ENCODE data around the gene PRAMEF33. TPM values are rescaled to one million over a fixed set of nuclear protein-coding genes. Genes with fewer than 3 reads are reported as not detected.
"Not testable (repeated sequence)": the region's sequence is repeated elsewhere in the genome, so short reads cannot be mapped to it uniquely, and the experiment has no call there.

PRAMEF33 gene
- total RNA-seq, result not detected
- long read RNA-seq, result 0 reads

- intact Hi-C loops (cut with micrococcal nuclease); DNase-seq; ATAC-seq: not testable (repeated sequence)
Observed at GRCh38 chr1:13303239-13303638, at the start of gene PRAMEF33. Gene PRAMEF33, plus strand, starts transcription at chr1:13303539. Its CDS starts 2,416 bp downstream, at chr1:13305955.

GRCh38 chr1:13253898-13254297 lies 49.4 kb upstream of the PRAMEF33 start, which contains the start of gene PRAMEF5:
Gene PRAMEF5, plus strand, starts transcription at chr1:13254198. Its CDS starts 5,071 bp downstream, at chr1:13259269.
- DNase-seq; intact Hi-C loops (cut with micrococcal nuclease); ATAC-seq: not testable (repeated sequence)

- ATAC-seq; intact Hi-C loops (cut with micrococcal nuclease); DNase-seq: not testable (repeated sequence)
Observed at GRCh38 chr1:13265124-13265523, 38.2 kb upstream of the PRAMEF33 start.

GRCh38 chr1:13277016-13277415 lies 26.3 kb upstream of the PRAMEF33 start:
- intact Hi-C loops (cut with micrococcal nuclease); DNase-seq; ATAC-seq: not testable (repeated sequence)

- ATAC-seq; intact Hi-C loops (cut with micrococcal nuclease); DNase-seq: not testable (repeated sequence)
Observed at GRCh38 chr1:13279617-13280016, 23.7 kb upstream of the PRAMEF33 start.

GRCh38 chr1:13285037-13285436 lies 18.3 kb upstream of the PRAMEF33 start, which contains the start of gene PRAMEF8:
Gene PRAMEF8, minus strand, starts transcription at chr1:13285137. Its CDS starts 1,046 bp downstream, at chr1:13284091.
- intact Hi-C loops (cut with micrococcal nuclease), result not testable (repeated sequence)

GRCh38 chr1:13289030-13289429 lies 14.3 kb upstream of the PRAMEF33 start:
- ATAC-seq; DNase-seq; intact Hi-C loops (cut with micrococcal nuclease): not testable (repeated sequence)

More at GRCh38 chr1:13285037-13285436, 18.3 kb upstream of the PRAMEF33 start, which contains the start of gene PRAMEF8:
- not testable (repeated sequence) for DNase-seq, ATAC-seq

GRCh38 chr1:13297216-13297931 lies 6.0 kb upstream of the PRAMEF33 start:
- ATAC-seq; intact Hi-C loops (cut with micrococcal nuclease); DNase-seq: not testable (repeated sequence)

- ATAC-seq; intact Hi-C loops (cut with micrococcal nuclease); DNase-seq: not testable (repeated sequence)
Observed at GRCh38 chr1:13298699-13299098, 4.6 kb upstream of the PRAMEF33 start.

GRCh38 chr1:13302197-13302596 lies 1.1 kb upstream of the PRAMEF33 start:
- ATAC-seq; DNase-seq; intact Hi-C loops (cut with micrococcal nuclease): not testable (repeated sequence)

GRCh38 chr1:13315281-13315680 lies 11.9 kb downstream of the PRAMEF33 start, which contains the start of gene PRAMEF15:
Gene PRAMEF15, plus strand, starts transcription at chr1:13315581. Its CDS starts 2,827 bp downstream, at chr1:13318408.
- intact Hi-C loops (cut with micrococcal nuclease); DNase-seq; ATAC-seq: not testable (repeated sequence)

- DNase-seq; ATAC-seq; intact Hi-C loops (cut with micrococcal nuclease): not testable (repeated sequence)
Observed at GRCh38 chr1:13342496-13342895, 39.2 kb downstream of the PRAMEF33 start.

- ATAC-seq; DNase-seq; intact Hi-C loops (cut with micrococcal nuclease): not testable (repeated sequence)
Observed at GRCh38 chr1:13347034-13347433, 43.7 kb downstream of the PRAMEF33 start, which contains the start of gene PRAMEF14. Gene PRAMEF14, minus strand, starts transcription at chr1:13347134. Its CDS starts 1,820 bp downstream, at chr1:13345314.

- ATAC-seq; DNase-seq; intact Hi-C loops (cut with micrococcal nuclease): not testable (repeated sequence)
Observed at GRCh38 chr1:13353476-13353875, 50.1 kb downstream of the PRAMEF33 start.

- intact Hi-C loops (cut with micrococcal nuclease); DNase-seq; ATAC-seq: not testable (repeated sequence)
Observed at GRCh38 chr1:13354475-13354874, 51.1 kb downstream of the PRAMEF33 start.

- DNase-seq; ATAC-seq; intact Hi-C loops (cut with micrococcal nuclease): not testable (repeated sequence)
Observed at GRCh38 chr1:13356774-13357173, 53.4 kb downstream of the PRAMEF33 start.

All from left ventricle myocardium superior (tissue), 1 donor.